ENCODE data around the gene EXOC6B.

DNA sequence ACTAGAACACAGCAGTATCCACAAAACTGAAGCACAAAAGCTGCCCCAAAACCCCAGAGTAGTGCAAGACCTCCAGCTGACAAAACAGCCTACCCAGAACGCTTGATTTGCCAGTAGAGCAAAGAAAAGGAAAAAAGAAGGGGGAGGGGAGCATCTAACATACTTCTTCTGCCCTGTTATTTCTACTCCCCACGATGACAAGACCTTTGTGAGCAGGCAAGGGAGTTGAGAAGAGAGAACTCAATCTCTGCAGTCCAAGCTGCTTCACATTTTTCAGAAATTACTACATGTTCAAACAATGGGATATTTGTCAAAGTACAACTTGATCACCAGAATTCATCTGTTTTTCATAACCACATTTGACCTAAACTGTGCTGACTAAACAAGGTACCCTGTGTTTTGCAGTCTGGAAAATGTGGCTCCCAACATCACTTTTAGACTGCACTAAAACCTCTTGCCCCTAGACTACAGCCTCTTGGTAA lies 286.7 kb downstream of the EXOC6B start:
- TF ChIP-seq, protein P1, sequence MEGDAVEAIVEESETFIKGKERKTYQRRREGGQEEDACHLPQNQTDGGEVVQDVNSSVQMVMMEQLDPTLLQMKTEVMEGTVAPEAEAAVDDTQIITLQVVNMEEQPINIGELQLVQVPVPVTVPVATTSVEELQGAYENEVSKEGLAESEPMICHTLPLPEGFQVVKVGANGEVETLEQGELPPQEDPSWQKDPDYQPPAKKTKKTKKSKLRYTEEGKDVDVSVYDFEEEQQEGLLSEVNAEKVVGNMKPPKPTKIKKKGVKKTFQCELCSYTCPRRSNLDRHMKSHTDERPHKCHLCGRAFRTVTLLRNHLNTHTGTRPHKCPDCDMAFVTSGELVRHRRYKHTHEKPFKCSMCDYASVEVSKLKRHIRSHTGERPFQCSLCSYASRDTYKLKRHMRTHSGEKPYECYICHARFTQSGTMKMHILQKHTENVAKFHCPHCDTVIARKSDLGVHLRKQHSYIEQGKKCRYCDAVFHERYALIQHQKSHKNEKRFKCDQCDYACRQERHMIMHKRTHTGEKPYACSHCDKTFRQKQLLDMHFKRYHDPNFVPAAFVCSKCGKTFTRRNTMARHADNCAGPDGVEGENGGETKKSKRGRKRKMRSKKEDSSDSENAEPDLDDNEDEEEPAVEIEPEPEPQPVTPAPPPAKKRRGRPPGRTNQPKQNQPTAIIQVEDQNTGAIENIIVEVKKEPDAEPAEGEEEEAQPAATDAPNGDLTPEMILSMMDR (conservative IDR thresholded peaks at IDR 0.05; ENCODE audit: low read length) = no peak
- TF ChIP-seq EZH2phosphoT487 (IDR thresholded peaks at IDR 0.05; ENCODE audit: borderline replicate concordance) = no peak
